SK-N-SH (cell line): Measurements from ENCODE around the gene KEAP1. TPM values are rescaled to one million over a fixed set of nuclear protein-coding genes. Genes with fewer than 3 reads are reported as not detected.
A peak's percentile ranks its signal among the peaks of the same experiment; 100 is the strongest.

Experiments
- CTCF ChIA-PET: fragments of 300-600, 350-600 bp; formaldehyde crosslinking; extraction: SDS; loops from one replicate; lab custom pipeline; 2021; lab: Yijun Ruan, JAX
- POLR2A ChIA-PET: fragments of 350-600 bp; sonication (Branson Sonifier 250); formaldehyde crosslinking; extraction: SDS; loops from one replicate; lab custom pipeline; 2020; ENCODE audit warnings: antibody characterized with exemption, inconsistent platforms; lab: Yijun Ruan, JAX
- DNase-seq: peaks from one replicate; pipeline ENCODE4 v3.0.0; 2012
- H2AFZ ChIP-seq: fragments of 200-600 bp; sonication (generic); 2 replicates; pipeline ENCODE4 v1.8.1; 2016; ENCODE audit warnings: antibody characterized with exemption, mild to moderate bottlenecking, low read depth
- H3F3A ChIP-seq: fragments of 200-600 bp; sonication (generic); replicated peaks from 2 replicates; pipeline ENCODE3; 2016; ENCODE audit warnings: antibody characterized with exemption, mild to moderate bottlenecking; ENCODE audit not compliant: insufficient read depth
- H3K27ac ChIP-seq, 2 experiments: fragments of 200-500 bp in 1 of 2; fragments of 200-600 bp in 1 of 2; sonication (Bioruptor generic) in 1 of 2; sonication (generic), shearing (Covaris generic) in 1 of 2; 2 replicates each; pipeline versions ENCODE4 v1.5.1 to v1.6.1; 2014 to 2016; ENCODE audit warnings: low read depth in 2 of 2, inconsistent platforms in 1 of 2, low read length in 1 of 2, mild to moderate bottlenecking in 1 of 2, mixed read lengths in 1 of 2
- H3K27me3 ChIP-seq: fragments of 200-600 bp; sonication (generic), shearing (Covaris generic); 2 replicates; pipeline ENCODE4 v1.6.1; 2016; ENCODE audit warnings: mixed run types; ENCODE audit not compliant: insufficient read depth
- H3K36me3 ChIP-seq, 2 experiments: fragments of 200-500 bp in 1 of 2; fragments of 200-600 bp in 1 of 2; sonication (Bioruptor generic) in 1 of 2; sonication (generic) in 1 of 2; replicated peaks in 1 of 2; 2 replicates each; pipeline versions ENCODE3 to v1.5.1; 2014 to 2016; ENCODE audit warnings: low read length in 1 of 2, mild to moderate bottlenecking in 1 of 2; ENCODE audit not compliant: insufficient read depth in 2 of 2, control insufficient read depth in 1 of 2
- H3K4me1 ChIP-seq, 2 experiments: fragments of 200-500 bp in 1 of 2; fragments of 200-600 bp in 1 of 2; sonication (Bioruptor generic) in 1 of 2; sonication (generic), shearing (Covaris generic) in 1 of 2; 2 replicates each; pipeline versions ENCODE4 v1.5.1 to v1.6.1; 2014 to 2016; ENCODE audit warnings: low read depth in 1 of 2, low read length in 1 of 2, mixed run types in 1 of 2; ENCODE audit not compliant: insufficient read depth in 2 of 2, control insufficient read depth in 1 of 2
- H3K4me2 ChIP-seq: fragments of 200-600 bp; sonication (generic), shearing (Covaris generic); 2 replicates; pipeline ENCODE4 v1.6.1; 2017; ENCODE audit warnings: mixed run types
- H3K4me3 ChIP-seq, 2 experiments: fragments of 200-500 bp in 1 of 2; fragments of 200-600 bp in 1 of 2; sonication (Bioruptor generic) in 1 of 2; sonication (generic), shearing (Covaris generic) in 1 of 2; 2 replicates each; pipeline versions ENCODE4 v1.5.1 to v1.8.1; 2014 to 2016; ENCODE audit warnings: low read depth in 2 of 2, inconsistent platforms in 1 of 2, low read length in 1 of 2, mild to moderate bottlenecking in 1 of 2, mixed read lengths in 1 of 2, moderate library complexity in 1 of 2
- H3K79me2 ChIP-seq: fragments of 200-600 bp; sonication (generic); 2 replicates; pipeline ENCODE4 v1.8.1; 2017; ENCODE audit warnings: mild to moderate bottlenecking; ENCODE audit not compliant: insufficient read depth
- H3K9ac ChIP-seq: fragments of 200-600 bp; sonication (generic); 2 replicates; pipeline ENCODE4 v1.6.1; 2017; ENCODE audit warnings: mixed run types
- H3K9me2 ChIP-seq: fragments of 200-600 bp; sonication (generic); 2 replicates; pipeline ENCODE4 v1.6.1; 2017; ENCODE audit warnings: mixed run types
- H3K9me3 ChIP-seq: fragments of 200-600 bp; sonication (generic); 2 replicates; pipeline ENCODE4 v1.6.1; 2017; ENCODE audit warnings: mixed run types, mild to moderate bottlenecking, moderate library complexity
- H4K20me1 ChIP-seq: fragments of 200-600 bp; sonication (generic); 2 replicates; pipeline ENCODE4 v1.6.1; 2017; ENCODE audit warnings: mild to moderate bottlenecking, mixed run types; ENCODE audit not compliant: insufficient read depth
- CHD2 ChIP-seq: fragments of 150-350 bp; IDR thresholded peaks from 2 replicates; pipeline ENCODE4 v1.6.1; 2018; ENCODE audit warnings: low read length; ENCODE audit not compliant: partially characterized antibody
- ELF1 ChIP-seq: IDR thresholded peaks from 2 replicates; pipeline ENCODE4 v1.4.0; 2012
- EP300 ChIP-seq, 2 experiments: IDR thresholded peaks; 2 replicates each; pipeline versions ENCODE4 v1.4.0 to v1.6.1; 2012; ENCODE audit warnings: borderline replicate concordance in 1 of 2, low read depth in 1 of 2, low read length in 1 of 2
- FOSL2 ChIP-seq: IDR thresholded peaks from 2 replicates; pipeline ENCODE4 v1.4.0; 2012; ENCODE audit warnings: low read depth, mild to moderate bottlenecking, moderate library complexity, borderline replicate concordance
- FOXJ3 ChIP-seq: sonication (generic); formaldehyde crosslinking; IDR thresholded peaks from 2 replicates; pipeline ENCODE4 v1.5.1; 2020; ENCODE audit warnings: mild to moderate bottlenecking, missing genetic modification reagents
- GABPA ChIP-seq: IDR thresholded peaks from 2 replicates; pipeline ENCODE4 v1.4.0; 2012; ENCODE audit warnings: low read depth, mild to moderate bottlenecking
- GATA2 ChIP-seq: sonication (generic); formaldehyde crosslinking; IDR thresholded peaks from 2 replicates; pipeline ENCODE4 v1.5.0; 2020; ENCODE audit warnings: mild to moderate bottlenecking, missing genetic modification reagents
- JUND ChIP-seq: IDR thresholded peaks from 2 replicates; pipeline ENCODE4 v1.4.0; 2012
- MEF2A ChIP-seq: IDR thresholded peaks from 2 replicates; pipeline ENCODE4 v1.4.0; 2012; ENCODE audit warnings: low read depth, borderline replicate concordance
- MXI1 ChIP-seq: IDR thresholded peaks from 2 replicates; pipeline ENCODE4 v1.6.1; 2012; ENCODE audit warnings: mild to moderate bottlenecking, low read depth, low read length, improper control_type of control experiment
- NFIC ChIP-seq: IDR thresholded peaks from 2 replicates; pipeline ENCODE4 v1.4.0; 2012; ENCODE audit warnings: borderline replicate concordance
- NRF1 ChIP-seq: IDR thresholded peaks from 2 replicates; pipeline ENCODE4 v1.6.1; 2012; ENCODE audit warnings: low read depth, mild to moderate bottlenecking, low read length
- POLR2AphosphoS5 ChIP-seq: IDR thresholded peaks from 2 replicates; pipeline ENCODE4 v1.6.1; 2012; ENCODE audit warnings: low read depth, low read length
- RAD21 ChIP-seq: IDR thresholded peaks from 2 replicates; pipeline ENCODE4 v1.6.1; 2012; ENCODE audit warnings: mild to moderate bottlenecking, low read length
- RFX5 ChIP-seq: IDR thresholded peaks from 2 replicates; pipeline ENCODE4 v1.6.1; 2012; ENCODE audit warnings: mild to moderate bottlenecking, improper control_type of control experiment, low read length
- SIN3A ChIP-seq: IDR thresholded peaks from 2 replicates; pipeline ENCODE4 v1.6.1; 2012; ENCODE audit warnings: low read depth, mild to moderate bottlenecking, low read length, moderate library complexity, borderline replicate concordance
- SMC3 ChIP-seq: IDR thresholded peaks from 2 replicates; pipeline ENCODE4 v1.6.1; 2012; ENCODE audit warnings: low read depth, low read length, improper control_type of control experiment
- TEAD4 ChIP-seq: IDR thresholded peaks from 2 replicates; pipeline ENCODE4 v1.4.0; 2012; ENCODE audit warnings: mild to moderate bottlenecking, borderline replicate concordance; ENCODE audit not compliant: insufficient read depth
- WGBS: methylation state at CpG from one replicate; pipeline ENCODE4 v1.1.6; 2017; ENCODE audit warnings: low lambda C conversion rate; 5-methylcytosine and 5-hydroxymethylcytosine counted together
- polyA plus RNA-seq, 3 experiments: library from polyadenylated mRNA; depleted of rRNA; stranded (reverse); fragments of >200 nt; gene quantifications; 2 replicates each; pipeline ENCODE4 v1.2.3, GENCODE V29; 2012
- TF ChIP-seq, protein P1 (sequence below): IDR thresholded peaks from 2 replicates; pipeline ENCODE4 v1.4.0; 2012; ENCODE audit warnings: low read depth
- TF ChIP-seq, protein P2 (sequence below): IDR thresholded peaks from 2 replicates; pipeline ENCODE4 v1.6.1; 2012; ENCODE audit warnings: mild to moderate bottlenecking, low read depth, low read length, moderate library complexity
- TF ChIP-seq, protein P3 (sequence below): IDR thresholded peaks from 2 replicates; pipeline ENCODE4 v1.4.0; 2012; ENCODE audit warnings: low read depth, borderline replicate concordance
- TF ChIP-seq, protein P4 (sequence below): fragments of 150-350 bp; IDR thresholded peaks from 2 replicates; pipeline ENCODE4 v1.6.1; 2017; ENCODE audit warnings: antibody characterized with exemption, low read length, low read depth, borderline replicate concordance
- TF ChIP-seq, protein P5 (sequence below): IDR thresholded peaks from 2 replicates; pipeline ENCODE4 v1.4.0; 2012; ENCODE audit warnings: low read depth, borderline replicate concordance
- TF ChIP-seq, protein P6 (sequence below): fragments of 150-350 bp; IDR thresholded peaks from 2 replicates; pipeline ENCODE4 v1.6.1; 2016; ENCODE audit warnings: mild to moderate bottlenecking, low read depth, low read length

Gene KEAP1
- polyA plus RNA-seq, 1 of the 3 experiments (the other 2 are of a cell fraction): 72.9 TPM

DNA sequence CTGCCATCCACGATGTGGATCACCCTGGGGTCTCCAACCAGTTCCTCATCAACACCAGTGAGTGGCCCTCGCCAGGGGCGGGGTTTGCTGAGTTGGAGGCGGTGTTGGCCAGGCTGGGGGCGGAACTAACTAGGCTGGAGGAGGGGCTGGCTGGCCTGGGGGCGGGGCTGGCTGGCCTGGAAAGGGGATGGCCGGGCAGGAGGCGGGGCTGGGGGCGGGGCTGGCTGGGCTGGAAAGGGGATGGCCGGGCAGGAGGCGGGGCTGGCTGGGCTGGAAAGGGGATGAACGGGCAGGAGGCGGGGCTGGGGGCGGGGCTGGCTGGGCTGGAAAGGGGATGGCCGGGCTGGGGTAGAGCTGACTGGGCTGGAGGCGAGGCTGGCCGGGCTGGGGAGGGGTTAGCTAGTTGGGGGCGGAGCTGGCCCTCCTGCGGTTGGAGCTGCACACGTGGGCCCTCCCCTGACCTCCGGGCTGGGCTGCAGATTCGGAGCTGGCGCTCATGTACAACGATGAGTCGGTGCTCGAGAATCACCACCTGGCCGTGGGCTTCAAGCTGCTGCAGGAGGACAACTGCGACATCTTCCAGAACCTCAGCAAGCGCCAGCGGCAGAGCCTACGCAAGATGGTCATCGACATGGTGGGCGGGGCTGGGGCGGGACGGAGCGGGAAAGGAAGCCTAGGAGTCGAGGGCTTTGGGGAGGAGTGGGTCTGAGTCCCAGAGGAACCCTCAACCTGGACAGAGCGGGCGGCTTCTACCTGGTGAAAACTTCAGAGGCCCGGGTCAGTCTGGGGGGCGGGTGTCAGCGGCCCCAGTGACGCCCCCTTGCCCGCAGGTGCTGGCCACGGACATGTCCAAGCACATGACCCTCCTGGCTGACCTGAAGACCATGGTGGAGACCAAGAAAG is 41.9 kb downstream of the KEAP1 start:
- Histone ChIP-seq H3K4me2 (peak overlapping the region; percentile 90), H3K27me3 (no peaks in the 10 kb centered on the region), H3K4me3 (peak overlapping the region; percentile 41 to 54), H4K20me1 (no peaks in the 10 kb centered on the region), H3K36me3 (no peaks in the 10 kb centered on the region), H3K9me2 (no peaks in the 10 kb centered on the region), H3K9me3 (no peaks in the 10 kb centered on the region), H3K4me1 (peaks cover 0 to 4% of the 10 kb centered on the region in 2 experiments; a peak in 1 of 4 replicates), H2AFZ (peak overlapping the region; percentile 91), H3K79me2 (no peaks in the 10 kb centered on the region), H3F3A (peaks cover 8% of the 10 kb centered on the region), H3K27ac (no peak overlapping the region; a peak in 1 of 4 replicates), H3K9ac (no peak overlapping the region)
- peak; percentile 99 for DNase-seq
- ChIA-PET POLR2A (no interaction called here), CTCF (interaction anchor here (1.0 to 1.6 kb wide), 5 partner anchors 11 to 238 kb away, joined by 3 to 4 read pairs (median 3); partner anchors contain the start of gene CDC37)
- WGBS: 6% methylated on average over 26 of the region's 45 CpGs
- TF ChIP-seq, protein P1, sequence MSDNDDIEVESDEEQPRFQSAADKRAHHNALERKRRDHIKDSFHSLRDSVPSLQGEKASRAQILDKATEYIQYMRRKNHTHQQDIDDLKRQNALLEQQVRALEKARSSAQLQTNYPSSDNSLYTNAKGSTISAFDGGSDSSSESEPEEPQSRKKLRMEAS: peak; percentile 84
- TF ChIP-seq GABPA (no peak), EP300 (IDR thresholded peaks at IDR 0.05; ENCODE audit: borderline replicate concordance in 1 of 2, low read depth in 1 of 2, low read length in 1 of 2) (no peak), NFIC (no peak), FOXJ3 (CRISPR knock-in tag) (no peak), NRF1 (no peak), MEF2A (no peak), CHD2 (no peak), ELF1 (no peak), SIN3A (no peak), GATA2 (CRISPR knock-in tag) (no peak), JUND (no peak), MXI1 (peak; percentile 91), RFX5 (no peak), FOSL2 (no peak), SMC3 (no peak), TEAD4 (no peak), RAD21 (no peak), POLR2AphosphoS5 (no peak)
- TF ChIP-seq, protein P2, sequence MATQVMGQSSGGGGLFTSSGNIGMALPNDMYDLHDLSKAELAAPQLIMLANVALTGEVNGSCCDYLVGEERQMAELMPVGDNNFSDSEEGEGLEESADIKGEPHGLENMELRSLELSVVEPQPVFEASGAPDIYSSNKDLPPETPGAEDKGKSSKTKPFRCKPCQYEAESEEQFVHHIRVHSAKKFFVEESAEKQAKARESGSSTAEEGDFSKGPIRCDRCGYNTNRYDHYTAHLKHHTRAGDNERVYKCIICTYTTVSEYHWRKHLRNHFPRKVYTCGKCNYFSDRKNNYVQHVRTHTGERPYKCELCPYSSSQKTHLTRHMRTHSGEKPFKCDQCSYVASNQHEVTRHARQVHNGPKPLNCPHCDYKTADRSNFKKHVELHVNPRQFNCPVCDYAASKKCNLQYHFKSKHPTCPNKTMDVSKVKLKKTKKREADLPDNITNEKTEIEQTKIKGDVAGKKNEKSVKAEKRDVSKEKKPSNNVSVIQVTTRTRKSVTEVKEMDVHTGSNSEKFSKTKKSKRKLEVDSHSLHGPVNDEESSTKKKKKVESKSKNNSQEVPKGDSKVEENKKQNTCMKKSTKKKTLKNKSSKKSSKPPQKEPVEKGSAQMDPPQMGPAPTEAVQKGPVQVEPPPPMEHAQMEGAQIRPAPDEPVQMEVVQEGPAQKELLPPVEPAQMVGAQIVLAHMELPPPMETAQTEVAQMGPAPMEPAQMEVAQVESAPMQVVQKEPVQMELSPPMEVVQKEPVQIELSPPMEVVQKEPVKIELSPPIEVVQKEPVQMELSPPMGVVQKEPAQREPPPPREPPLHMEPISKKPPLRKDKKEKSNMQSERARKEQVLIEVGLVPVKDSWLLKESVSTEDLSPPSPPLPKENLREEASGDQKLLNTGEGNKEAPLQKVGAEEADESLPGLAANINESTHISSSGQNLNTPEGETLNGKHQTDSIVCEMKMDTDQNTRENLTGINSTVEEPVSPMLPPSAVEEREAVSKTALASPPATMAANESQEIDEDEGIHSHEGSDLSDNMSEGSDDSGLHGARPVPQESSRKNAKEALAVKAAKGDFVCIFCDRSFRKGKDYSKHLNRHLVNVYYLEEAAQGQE: no peak
- TF ChIP-seq, protein P3, sequence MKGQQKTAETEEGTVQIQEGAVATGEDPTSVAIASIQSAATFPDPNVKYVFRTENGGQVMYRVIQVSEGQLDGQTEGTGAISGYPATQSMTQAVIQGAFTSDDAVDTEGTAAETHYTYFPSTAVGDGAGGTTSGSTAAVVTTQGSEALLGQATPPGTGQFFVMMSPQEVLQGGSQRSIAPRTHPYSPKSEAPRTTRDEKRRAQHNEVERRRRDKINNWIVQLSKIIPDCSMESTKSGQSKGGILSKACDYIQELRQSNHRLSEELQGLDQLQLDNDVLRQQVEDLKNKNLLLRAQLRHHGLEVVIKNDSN: peak; percentile 65; the same call in 1 of the 2 replicates
- TF ChIP-seq, protein P4, sequence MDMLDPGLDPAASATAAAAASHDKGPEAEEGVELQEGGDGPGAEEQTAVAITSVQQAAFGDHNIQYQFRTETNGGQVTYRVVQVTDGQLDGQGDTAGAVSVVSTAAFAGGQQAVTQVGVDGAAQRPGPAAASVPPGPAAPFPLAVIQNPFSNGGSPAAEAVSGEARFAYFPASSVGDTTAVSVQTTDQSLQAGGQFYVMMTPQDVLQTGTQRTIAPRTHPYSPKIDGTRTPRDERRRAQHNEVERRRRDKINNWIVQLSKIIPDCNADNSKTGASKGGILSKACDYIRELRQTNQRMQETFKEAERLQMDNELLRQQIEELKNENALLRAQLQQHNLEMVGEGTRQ: no peak; the same call in 1 of the 2 replicates
- TF ChIP-seq, protein P5, sequence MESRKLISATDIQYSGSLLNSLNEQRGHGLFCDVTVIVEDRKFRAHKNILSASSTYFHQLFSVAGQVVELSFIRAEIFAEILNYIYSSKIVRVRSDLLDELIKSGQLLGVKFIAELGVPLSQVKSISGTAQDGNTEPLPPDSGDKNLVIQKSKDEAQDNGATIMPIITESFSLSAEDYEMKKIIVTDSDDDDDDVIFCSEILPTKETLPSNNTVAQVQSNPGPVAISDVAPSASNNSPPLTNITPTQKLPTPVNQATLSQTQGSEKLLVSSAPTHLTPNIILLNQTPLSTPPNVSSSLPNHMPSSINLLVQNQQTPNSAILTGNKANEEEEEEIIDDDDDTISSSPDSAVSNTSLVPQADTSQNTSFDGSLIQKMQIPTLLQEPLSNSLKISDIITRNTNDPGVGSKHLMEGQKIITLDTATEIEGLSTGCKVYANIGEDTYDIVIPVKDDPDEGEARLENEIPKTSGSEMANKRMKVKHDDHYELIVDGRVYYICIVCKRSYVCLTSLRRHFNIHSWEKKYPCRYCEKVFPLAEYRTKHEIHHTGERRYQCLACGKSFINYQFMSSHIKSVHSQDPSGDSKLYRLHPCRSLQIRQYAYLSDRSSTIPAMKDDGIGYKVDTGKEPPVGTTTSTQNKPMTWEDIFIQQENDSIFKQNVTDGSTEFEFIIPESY: no peak
- TF ChIP-seq, protein P6, sequence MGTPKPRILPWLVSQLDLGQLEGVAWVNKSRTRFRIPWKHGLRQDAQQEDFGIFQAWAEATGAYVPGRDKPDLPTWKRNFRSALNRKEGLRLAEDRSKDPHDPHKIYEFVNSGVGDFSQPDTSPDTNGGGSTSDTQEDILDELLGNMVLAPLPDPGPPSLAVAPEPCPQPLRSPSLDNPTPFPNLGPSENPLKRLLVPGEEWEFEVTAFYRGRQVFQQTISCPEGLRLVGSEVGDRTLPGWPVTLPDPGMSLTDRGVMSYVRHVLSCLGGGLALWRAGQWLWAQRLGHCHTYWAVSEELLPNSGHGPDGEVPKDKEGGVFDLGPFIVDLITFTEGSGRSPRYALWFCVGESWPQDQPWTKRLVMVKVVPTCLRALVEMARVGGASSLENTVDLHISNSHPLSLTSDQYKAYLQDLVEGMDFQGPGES: no peak
